T-helper 1 cell treated with Interleukin-12 subunit alpha and Interleukin-12 subunit beta and Interleukin-4 antibody, amounts not matched to agents 30 μg/mL and 1 μg/mL, for 36 hours (primary cell): ENCODE measurements around the gene SAMD4B.

Experiments
- H3K27ac Mint-ChIP-seq: one replicate; pipeline ENCODE4 v1.8.0; 2021; ENCODE audit warnings: mild to moderate bottlenecking, mixed read lengths
- H3K27me3 Mint-ChIP-seq: one replicate; pipeline ENCODE4 v1.8.0; 2021; ENCODE audit warnings: low read depth, mixed read lengths
- H3K36me3 Mint-ChIP-seq: one replicate; pipeline ENCODE4 v1.8.0; 2021; ENCODE audit warnings: low read depth, mixed read lengths
- H3K4me1 Mint-ChIP-seq: one replicate; pipeline ENCODE4 v1.8.0; 2021; ENCODE audit warnings: low read depth, mixed read lengths
- H3K4me3 Mint-ChIP-seq: one replicate; pipeline ENCODE4 v1.8.0; 2021; ENCODE audit warnings: mild to moderate bottlenecking, moderate library complexity, mixed read lengths
- H3K9me3 Mint-ChIP-seq: one replicate; pipeline ENCODE4 v1.8.0; 2021; ENCODE audit warnings: mixed read lengths

Gene SAMD4B

GRCh38 chr19:39400061-39400460 lies 57.8 kb downstream of the SAMD4B start:
- Mint-ChIP-seq H3K36me3 (peaks cover 11% of the 10 kb centered on the region), H3K4me1 (peaks cover 51% of the 10 kb centered on the region), H3K27me3 (no peaks in the 10 kb centered on the region), H3K27ac (peak overlapping the region; percentile 55), H3K4me3 (peak overlapping the region; percentile 21), H3K9me3 (no peaks in the 10 kb centered on the region)

DNA sequence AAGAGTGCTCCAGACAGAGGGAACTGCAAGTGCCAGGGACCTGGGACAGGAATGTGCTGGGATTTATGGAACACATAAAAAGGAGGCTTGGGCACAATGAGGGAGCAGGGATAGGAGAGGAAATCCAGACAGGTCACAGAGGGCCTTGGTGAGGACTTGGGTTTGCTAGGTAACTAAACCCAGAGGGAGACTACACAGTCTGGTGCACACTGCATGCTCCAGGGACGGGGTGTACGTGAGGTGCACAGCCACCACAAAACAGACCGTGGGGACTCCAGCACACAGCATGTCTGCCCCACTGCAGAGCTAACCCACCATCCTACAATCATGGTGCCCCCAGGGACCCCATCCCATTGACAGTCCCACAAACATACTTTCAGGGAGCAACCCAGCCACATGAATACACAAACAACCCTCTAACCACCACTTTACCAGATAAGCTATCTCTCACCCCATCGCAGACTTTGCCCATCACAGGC lies 58.9 kb downstream of the SAMD4B start:
- peaks cover 58% of the 10 kb centered on the region for H3K4me1 Mint-ChIP-seq
- no peaks in the 10 kb centered on the region for H3K9me3 Mint-ChIP-seq
- peaks cover 4% of the 10 kb centered on the region for H3K36me3 Mint-ChIP-seq
- no peaks in the 10 kb centered on the region for H3K27me3 Mint-ChIP-seq
- peak overlapping the region; percentile 84 for H3K27ac Mint-ChIP-seq
- H3K4me3 Mint-ChIP-seq: peak overlapping the region; percentile 80

- Mint-ChIP-seq H3K4me3 (peak overlapping the region; percentile 80), H3K9me3 (no peaks in the 10 kb centered on the region), H3K4me1 (peaks cover 60% of the 10 kb centered on the region), H3K27me3 (no peaks in the 10 kb centered on the region), H3K36me3 (peaks cover 4% of the 10 kb centered on the region), H3K27ac (peak overlapping the region; percentile 84)
Observed at GRCh38 chr19:39401549-39402345, 59.5 kb downstream of the SAMD4B start.

GRCh38 chr19:39402346-39403300 lies 60.4 kb downstream of the SAMD4B start:
- peaks cover 7% of the 10 kb centered on the region for H3K36me3 Mint-ChIP-seq
- H3K9me3 Mint-ChIP-seq: no peaks in the 10 kb centered on the region
- H3K4me1 Mint-ChIP-seq: peaks cover 57% of the 10 kb centered on the region
- peak overlapping the region; percentile 84 for H3K27ac Mint-ChIP-seq
- H3K4me3 Mint-ChIP-seq: peak overlapping the region; percentile 80
- no peaks in the 10 kb centered on the region for H3K27me3 Mint-ChIP-seq

- Mint-ChIP-seq H3K36me3 (peaks cover 15% of the 10 kb centered on the region), H3K27me3 (no peaks in the 10 kb centered on the region), H3K27ac (peak overlapping the region; percentile 87), H3K9me3 (no peaks in the 10 kb centered on the region), H3K4me1 (peaks cover 52% of the 10 kb centered on the region), H3K4me3 (peak overlapping the region; percentile 77)
Observed at GRCh38 chr19:39403331-39404312, 61.4 kb downstream of the SAMD4B start.

GRCh38 chr19:39405261-39405957 lies 63.2 kb downstream of the SAMD4B start:
- no peaks in the 10 kb centered on the region for H3K9me3 Mint-ChIP-seq
- H3K27me3 Mint-ChIP-seq: no peaks in the 10 kb centered on the region
- peaks cover 46% of the 10 kb centered on the region for H3K4me1 Mint-ChIP-seq
- H3K27ac Mint-ChIP-seq: peak overlapping the region; percentile 45
- H3K36me3 Mint-ChIP-seq: peaks cover 15% of the 10 kb centered on the region
- H3K4me3 Mint-ChIP-seq: peak overlapping the region; percentile 14

DNA sequence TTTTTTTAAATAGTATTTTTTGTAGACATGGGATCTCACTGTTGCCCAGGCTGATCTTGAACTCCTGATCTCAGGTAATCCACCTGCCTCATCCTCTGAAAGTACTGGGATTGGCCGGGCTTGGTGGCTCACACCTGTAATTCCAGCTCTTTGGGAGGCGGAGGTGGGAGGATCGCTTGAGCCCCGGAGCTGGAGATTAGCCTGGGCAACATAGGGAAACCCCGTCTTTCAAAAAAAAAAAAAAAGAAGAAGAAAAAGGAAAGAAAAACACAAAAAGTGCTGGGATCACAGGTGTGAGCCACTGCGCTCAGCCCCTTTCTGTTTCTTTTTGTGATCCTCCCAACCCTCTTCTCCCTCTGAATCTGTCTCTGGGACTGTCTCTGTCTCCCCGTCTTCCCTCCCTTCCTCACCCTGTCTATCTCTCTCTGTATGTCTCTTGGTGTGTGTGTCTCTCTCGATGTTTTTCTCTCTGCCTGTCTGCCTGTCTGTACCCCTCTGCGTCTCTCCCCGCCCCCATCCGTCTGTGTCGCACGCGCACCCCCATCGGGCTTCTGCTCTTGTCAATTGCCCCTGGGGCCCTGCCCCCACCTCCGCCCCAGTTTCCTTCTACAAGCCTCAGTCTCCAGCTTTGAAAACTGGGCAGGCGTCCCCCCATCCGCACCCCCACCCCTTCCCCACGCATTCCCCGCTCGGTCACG lies 63.9 kb downstream of the SAMD4B start:
- Mint-ChIP-seq H3K4me1 (peaks cover 49% of the 10 kb centered on the region), H3K9me3 (no peaks in the 10 kb centered on the region), H3K36me3 (peaks cover 20% of the 10 kb centered on the region), H3K27ac (peak overlapping the region; percentile 92), H3K4me3 (peak overlapping the region; percentile 87), H3K27me3 (no peaks in the 10 kb centered on the region)

DNA sequence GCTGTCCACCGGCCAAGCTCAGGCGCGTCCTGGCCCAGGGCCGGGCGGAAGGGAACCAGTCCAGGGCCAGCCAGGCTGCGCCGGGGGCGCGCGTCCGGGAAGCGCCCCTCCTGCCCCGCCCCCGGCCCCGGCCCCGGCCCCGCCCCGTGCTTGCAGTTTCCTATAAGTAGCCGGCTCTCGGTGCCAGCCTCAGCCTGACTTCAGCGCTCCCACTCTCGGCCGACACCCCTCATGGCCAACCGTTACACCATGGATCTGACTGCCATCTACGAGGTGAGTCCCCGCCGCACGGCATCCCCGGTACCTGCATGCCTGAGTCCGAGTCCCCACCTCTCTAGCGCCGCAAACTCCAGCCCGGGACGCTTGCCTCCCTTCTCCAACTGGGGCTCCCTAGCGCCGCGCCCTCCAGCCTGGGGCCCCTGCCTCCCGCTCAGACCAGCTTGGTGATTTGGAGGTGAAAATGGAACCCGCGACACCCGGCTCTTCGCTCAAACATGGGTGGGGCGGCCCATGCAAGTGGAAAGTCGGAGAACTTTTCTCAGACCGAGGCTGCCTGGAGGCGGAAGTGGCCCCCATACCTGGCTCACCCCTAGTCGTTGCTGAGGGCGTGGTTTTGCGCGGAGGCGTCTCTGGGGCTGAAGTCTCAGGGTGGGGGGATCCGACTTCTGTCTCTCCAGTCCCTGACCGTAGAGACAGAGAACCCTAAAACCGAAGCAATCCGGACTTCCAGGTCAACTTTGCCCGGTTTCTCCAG lies 64.6 kb downstream of the SAMD4B start, which contains the start of gene ZFP36:
Gene ZFP36 (plus strand): TSS at position 192 of the 754 bp plus-strand sequence. CDS start 58 bp downstream, at position 250.
- Mint-ChIP-seq H3K9me3 (no peaks in the 10 kb centered on the region), H3K27me3 (no peaks in the 10 kb centered on the region), H3K36me3 (peaks cover 24% of the 10 kb centered on the region), H3K27ac (peak within 1 kb of the TSS; percentile 98), H3K4me3 (peak within 1 kb of the TSS; percentile 96), H3K4me1 (peaks cover 49% of the 10 kb centered on the region)

- no peaks in the 10 kb centered on the region for H3K27me3 Mint-ChIP-seq
- H3K36me3 Mint-ChIP-seq: peaks cover 24% of the 10 kb centered on the region
- peak overlapping the region; percentile 98 for H3K27ac Mint-ChIP-seq
- H3K4me3 Mint-ChIP-seq: peak overlapping the region; percentile 96
- peaks cover 47% of the 10 kb centered on the region for H3K4me1 Mint-ChIP-seq
- H3K9me3 Mint-ChIP-seq: no peaks in the 10 kb centered on the region
Observed at GRCh38 chr19:39407410-39407659, 65.1 kb downstream of the SAMD4B start.

DNA sequence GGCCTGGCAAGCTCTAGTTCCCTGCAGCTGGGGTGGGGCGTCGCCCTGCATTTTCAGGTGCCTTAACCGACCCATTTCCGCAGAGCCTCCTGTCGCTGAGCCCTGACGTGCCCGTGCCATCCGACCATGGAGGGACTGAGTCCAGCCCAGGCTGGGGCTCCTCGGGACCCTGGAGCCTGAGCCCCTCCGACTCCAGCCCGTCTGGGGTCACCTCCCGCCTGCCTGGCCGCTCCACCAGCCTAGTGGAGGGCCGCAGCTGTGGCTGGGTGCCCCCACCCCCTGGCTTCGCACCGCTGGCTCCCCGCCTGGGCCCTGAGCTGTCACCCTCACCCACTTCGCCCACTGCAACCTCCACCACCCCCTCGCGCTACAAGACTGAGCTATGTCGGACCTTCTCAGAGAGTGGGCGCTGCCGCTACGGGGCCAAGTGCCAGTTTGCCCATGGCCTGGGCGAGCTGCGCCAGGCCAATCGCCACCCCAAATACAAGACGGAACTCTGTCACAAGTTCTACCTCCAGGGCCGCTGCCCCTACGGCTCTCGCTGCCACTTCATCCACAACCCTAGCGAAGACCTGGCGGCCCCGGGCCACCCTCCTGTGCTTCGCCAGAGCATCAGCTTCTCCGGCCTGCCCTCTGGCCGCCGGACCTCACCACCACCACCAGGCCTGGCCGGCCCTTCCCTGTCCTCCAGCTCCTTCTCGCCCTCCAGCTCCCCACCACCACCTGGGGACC lies 65.6 kb downstream of the SAMD4B start:
- peaks cover 24% of the 10 kb centered on the region for H3K36me3 Mint-ChIP-seq
- peak overlapping the region; percentile 96 for H3K4me3 Mint-ChIP-seq
- H3K4me1 Mint-ChIP-seq: peaks cover 44% of the 10 kb centered on the region
- H3K27ac Mint-ChIP-seq: peak overlapping the region; percentile 98
- H3K27me3 Mint-ChIP-seq: no peaks in the 10 kb centered on the region
- H3K9me3 Mint-ChIP-seq: no peaks in the 10 kb centered on the region

- Mint-ChIP-seq H3K9me3 (no peaks in the 10 kb centered on the region), H3K27ac (peak overlapping the region; percentile 98), H3K27me3 (no peaks in the 10 kb centered on the region), H3K4me1 (peaks cover 44% of the 10 kb centered on the region), H3K4me3 (peak overlapping the region; percentile 96), H3K36me3 (peaks cover 24% of the 10 kb centered on the region)
Observed at GRCh38 chr19:39408392-39409207, 66.4 kb downstream of the SAMD4B start.
